Measurements from ENCODE around the gene CAMK2N1.

DNA sequence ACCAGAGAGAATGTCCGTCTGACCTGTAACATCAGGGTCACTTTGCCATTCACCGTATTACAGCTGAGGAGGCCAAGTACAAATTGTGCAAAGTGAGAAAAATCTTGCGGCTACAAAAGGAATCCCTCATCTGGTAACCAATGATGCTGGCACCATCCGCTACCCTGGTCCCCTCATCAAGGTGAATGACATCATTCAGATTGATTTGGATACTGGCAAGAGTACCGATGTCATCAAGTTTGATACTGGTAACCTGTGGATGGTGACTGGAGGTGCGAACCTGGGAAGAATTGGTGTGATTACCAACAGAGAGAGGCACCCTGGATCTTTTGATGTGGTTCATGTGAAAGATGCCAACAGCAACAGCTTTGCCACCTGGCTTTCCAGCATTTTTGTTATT, 40.3 kb upstream of the CAMK2N1 start:
- TF ChIP-seq L3MBTL2 (conservative IDR thresholded peaks at IDR 0.05) = no peak
- TF ChIP-seq SP1 (IDR thresholded peaks at IDR 0.05) = no peak
- TF ChIP-seq SUZ12 (IDR thresholded peaks at IDR 0.05) = no peak
- TF ChIP-seq ARNT (IDR thresholded peaks at IDR 0.05) = no peak
- TF ChIP-seq BHLHE40 (IDR thresholded peaks at IDR 0.05; ENCODE audit: borderline replicate concordance) = no peak
- TF ChIP-seq FOXA1 (IDR thresholded peaks at IDR 0.05) = no peak
- no peak for TF ChIP-seq FOXM1 (IDR thresholded peaks at IDR 0.05; ENCODE audit: borderline replicate concordance)
- no peak for TF ChIP-seq ZNF384 (IDR thresholded peaks at IDR 0.05)
- no peak for TF ChIP-seq CTBP1 (IDR thresholded peaks at IDR 0.05; ENCODE audit: borderline replicate concordance)
- TF ChIP-seq, protein P1, sequence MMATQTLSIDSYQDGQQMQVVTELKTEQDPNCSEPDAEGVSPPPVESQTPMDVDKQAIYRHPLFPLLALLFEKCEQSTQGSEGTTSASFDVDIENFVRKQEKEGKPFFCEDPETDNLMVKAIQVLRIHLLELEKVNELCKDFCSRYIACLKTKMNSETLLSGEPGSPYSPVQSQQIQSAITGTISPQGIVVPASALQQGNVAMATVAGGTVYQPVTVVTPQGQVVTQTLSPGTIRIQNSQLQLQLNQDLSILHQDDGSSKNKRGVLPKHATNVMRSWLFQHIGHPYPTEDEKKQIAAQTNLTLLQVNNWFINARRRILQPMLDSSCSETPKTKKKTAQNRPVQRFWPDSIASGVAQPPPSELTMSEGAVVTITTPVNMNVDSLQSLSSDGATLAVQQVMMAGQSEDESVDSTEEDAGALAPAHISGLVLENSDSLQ (IDR thresholded peaks at IDR 0.05) = no peak
